ENCODE data around the gene FKBP5. TPM values are rescaled to one million over a fixed set of nuclear protein-coding genes. Genes with fewer than 3 reads are reported as not detected.

The FKBP5 gene
- total and polyA plus RNA-seq, 2 donors (not counting 3 experiments of a cell fraction or from before 2014, with no cell fraction given), result 16.7 to 56.8 TPM

DNA sequence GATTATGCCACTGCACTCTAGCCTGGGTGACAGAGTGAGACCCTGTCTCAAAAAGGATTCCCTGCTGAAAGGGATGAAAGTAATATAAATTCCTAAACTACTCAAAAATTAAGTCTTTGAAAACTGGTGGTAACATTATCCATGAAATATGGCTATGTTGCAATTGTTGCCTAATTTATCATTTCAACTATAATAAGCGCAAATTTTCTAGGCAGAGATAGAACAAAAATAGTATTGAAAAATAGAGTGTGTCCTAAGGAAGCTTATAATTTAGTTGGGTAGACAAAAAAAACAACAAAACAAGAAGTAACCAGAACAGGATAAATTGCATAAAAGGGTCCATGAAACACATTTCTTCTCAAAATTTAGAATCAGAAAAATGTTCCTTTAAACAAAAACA, 68.0 kb downstream of the FKBP5 start:
- intact Hi-C loops (cut with micrococcal nuclease) (loop anchor here (10.0 kb wide), 1 partner anchor 96 kb away; no protein-coding TSS in a partner anchor), dilution Hi-C loops (cut with MboI; ENCODE audit: extremely low pct_ligation_motif_present, low sequenced_read_pairs) (no loop called here)
- no peak overlapping the region for H2AFZ ChIP-seq (ENCODE audit: low read depth, low read length)
- H3K9ac ChIP-seq (replicated peaks; ENCODE audit: extremely low read depth, insufficient read depth, low read length), result no peak overlapping the region
- ChIA-PET CTCF (interaction anchor here (2.2 to 2.8 kb wide), 2 partner anchors 25 to 116 kb away, joined by 6 to 11 read pairs; partner anchors contain the start of gene ARMC12), POLR2A (no interaction called here)
- no peak overlapping the region for H3K4me3 ChIP-seq (replicated peaks in 1 of 3; ENCODE audit: insufficient read depth in 1 of 3, low read depth in 1 of 3, low read length in 3 of 3)
- no peaks in the 10 kb centered on the region for H4K20me1 ChIP-seq (replicated peaks; ENCODE audit: control insufficient read depth, extremely low read depth, insufficient read depth, low read length)
- no peaks in the 10 kb centered on the region for H3K9me1 ChIP-seq (replicated peaks; ENCODE audit: control insufficient read depth, extremely low read depth, insufficient read depth, low read length)
- TF ChIP-seq POLR2AphosphoS5 (IDR thresholded peaks at IDR 0.05; ENCODE audit: insufficient read depth, low read depth, low read length) (no peak), EZH2 (IDR thresholded peaks at IDR 0.05; ENCODE audit: borderline replicate concordance, low read depth, low read length, severe bottlenecking) (no peak), FOS (IDR thresholded peaks at IDR 0.05; ENCODE audit: borderline replicate concordance, insufficient read depth, low read length) (no peak), JUN (IDR thresholded peaks at IDR 0.05; ENCODE audit: borderline replicate concordance, insufficient read depth, insufficient read length, low read depth) (no peak), MYC (IDR thresholded peaks at IDR 0.05; ENCODE audit: low read depth, low read length) (no peak), GATA2 (IDR thresholded peaks at IDR 0.05; ENCODE audit: insufficient read depth, insufficient read length, low read depth, low read length) (no peak), POLR2A (IDR thresholded peaks at IDR 0.05; ENCODE audit: low read depth, low read length) (no peak)
- TF ChIP-seq, protein P1, sequence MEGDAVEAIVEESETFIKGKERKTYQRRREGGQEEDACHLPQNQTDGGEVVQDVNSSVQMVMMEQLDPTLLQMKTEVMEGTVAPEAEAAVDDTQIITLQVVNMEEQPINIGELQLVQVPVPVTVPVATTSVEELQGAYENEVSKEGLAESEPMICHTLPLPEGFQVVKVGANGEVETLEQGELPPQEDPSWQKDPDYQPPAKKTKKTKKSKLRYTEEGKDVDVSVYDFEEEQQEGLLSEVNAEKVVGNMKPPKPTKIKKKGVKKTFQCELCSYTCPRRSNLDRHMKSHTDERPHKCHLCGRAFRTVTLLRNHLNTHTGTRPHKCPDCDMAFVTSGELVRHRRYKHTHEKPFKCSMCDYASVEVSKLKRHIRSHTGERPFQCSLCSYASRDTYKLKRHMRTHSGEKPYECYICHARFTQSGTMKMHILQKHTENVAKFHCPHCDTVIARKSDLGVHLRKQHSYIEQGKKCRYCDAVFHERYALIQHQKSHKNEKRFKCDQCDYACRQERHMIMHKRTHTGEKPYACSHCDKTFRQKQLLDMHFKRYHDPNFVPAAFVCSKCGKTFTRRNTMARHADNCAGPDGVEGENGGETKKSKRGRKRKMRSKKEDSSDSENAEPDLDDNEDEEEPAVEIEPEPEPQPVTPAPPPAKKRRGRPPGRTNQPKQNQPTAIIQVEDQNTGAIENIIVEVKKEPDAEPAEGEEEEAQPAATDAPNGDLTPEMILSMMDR (IDR thresholded peaks at IDR 0.05; ENCODE audit: extremely low read depth in 1 of 2, insufficient read depth in 1 of 2, low read depth in 1 of 2, low read length in 2 of 2), result no peak
- TF ChIP-seq, protein P2, sequence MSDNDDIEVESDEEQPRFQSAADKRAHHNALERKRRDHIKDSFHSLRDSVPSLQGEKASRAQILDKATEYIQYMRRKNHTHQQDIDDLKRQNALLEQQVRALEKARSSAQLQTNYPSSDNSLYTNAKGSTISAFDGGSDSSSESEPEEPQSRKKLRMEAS (IDR thresholded peaks at IDR 0.05; ENCODE audit: insufficient read depth, insufficient read length), result no peak
- no peaks in the 10 kb centered on the region for H3K9me3 ChIP-seq (replicated peaks; ENCODE audit: control insufficient read depth, insufficient read depth, low read length)
- no TSS peak for BruUV-seq (replicated peaks)
- H3K27me3 ChIP-seq (ENCODE audit: control insufficient read depth in 2 of 2, insufficient read depth in 2 of 2, low read length in 2 of 2), result no peaks in the 10 kb centered on the region
- H3K36me3 ChIP-seq (ENCODE audit: control insufficient read depth in 2 of 2, extremely low read depth in 1 of 2, insufficient read depth in 2 of 2, low read length in 2 of 2), result peaks cover 0 to 6% of the 10 kb centered on the region in 2 experiments
- H3K79me2 ChIP-seq (ENCODE audit: control insufficient read depth, insufficient read depth, low read length), result no peaks in the 10 kb centered on the region
- no peak for DNase-seq (ENCODE audit: low read depth, low spot score)
- H3K27ac ChIP-seq (ENCODE audit: insufficient read depth, low read depth, low read length), result no peak overlapping the region
- FAIRE-seq, result no peak
- no peak overlapping the region for H3K4me2 ChIP-seq (ENCODE audit: insufficient read depth, low read length)
- no peaks in the 10 kb centered on the region for H3K4me1 ChIP-seq (ENCODE audit: control insufficient read depth, extremely low read depth, insufficient read depth, low read length)
